ENCODE data around the gene CHRNA9. TPM values are rescaled to one million over a fixed set of nuclear protein-coding genes. Genes with fewer than 3 reads are reported as not detected.

The CHRNA9 gene
- total RNA-seq, 1 donor from 2014 or later: 0.43 TPM

DNA sequence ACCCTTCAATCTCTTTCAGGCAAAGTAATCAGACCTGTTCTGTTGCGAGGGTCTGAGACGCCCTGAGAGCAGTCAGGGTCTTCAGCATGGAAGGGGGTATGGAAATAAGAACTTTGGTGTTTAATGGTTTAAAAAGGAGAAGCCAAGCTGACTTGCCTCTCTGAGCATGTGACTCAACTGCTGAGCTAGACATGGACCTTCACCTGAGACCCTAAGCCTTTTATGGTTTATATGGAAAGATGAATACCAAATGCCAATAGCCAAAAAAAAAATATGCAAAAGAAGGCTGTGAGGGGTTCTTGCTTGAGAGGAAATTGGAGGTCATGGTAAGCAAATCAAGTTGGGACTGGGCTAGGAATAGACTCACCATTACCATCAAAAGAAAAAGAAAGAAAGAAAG is 30.6 kb downstream of the CHRNA9 start:
- Mint-ChIP-seq H3K9me3 (ENCODE audit: low read depth) (peaks cover 10% of the 10 kb centered on the region), H3K4me1 (ENCODE audit: low read depth) (peaks cover 27% of the 10 kb centered on the region), H3K4me3 (ENCODE audit: low read depth) (no peak overlapping the region), H3K27me3 (no peaks in the 10 kb centered on the region), H3K27ac (no peak overlapping the region), H3K36me3 (ENCODE audit: insufficient read depth) (peaks cover 6% of the 10 kb centered on the region)
- DNase-seq (ENCODE audit: low spot score, unreplicated experiment): no peak
- TF ChIP-seq, protein P1, sequence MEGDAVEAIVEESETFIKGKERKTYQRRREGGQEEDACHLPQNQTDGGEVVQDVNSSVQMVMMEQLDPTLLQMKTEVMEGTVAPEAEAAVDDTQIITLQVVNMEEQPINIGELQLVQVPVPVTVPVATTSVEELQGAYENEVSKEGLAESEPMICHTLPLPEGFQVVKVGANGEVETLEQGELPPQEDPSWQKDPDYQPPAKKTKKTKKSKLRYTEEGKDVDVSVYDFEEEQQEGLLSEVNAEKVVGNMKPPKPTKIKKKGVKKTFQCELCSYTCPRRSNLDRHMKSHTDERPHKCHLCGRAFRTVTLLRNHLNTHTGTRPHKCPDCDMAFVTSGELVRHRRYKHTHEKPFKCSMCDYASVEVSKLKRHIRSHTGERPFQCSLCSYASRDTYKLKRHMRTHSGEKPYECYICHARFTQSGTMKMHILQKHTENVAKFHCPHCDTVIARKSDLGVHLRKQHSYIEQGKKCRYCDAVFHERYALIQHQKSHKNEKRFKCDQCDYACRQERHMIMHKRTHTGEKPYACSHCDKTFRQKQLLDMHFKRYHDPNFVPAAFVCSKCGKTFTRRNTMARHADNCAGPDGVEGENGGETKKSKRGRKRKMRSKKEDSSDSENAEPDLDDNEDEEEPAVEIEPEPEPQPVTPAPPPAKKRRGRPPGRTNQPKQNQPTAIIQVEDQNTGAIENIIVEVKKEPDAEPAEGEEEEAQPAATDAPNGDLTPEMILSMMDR (IDR thresholded peaks at IDR 0.05; ENCODE audit: unreplicated experiment): no peak

DNA sequence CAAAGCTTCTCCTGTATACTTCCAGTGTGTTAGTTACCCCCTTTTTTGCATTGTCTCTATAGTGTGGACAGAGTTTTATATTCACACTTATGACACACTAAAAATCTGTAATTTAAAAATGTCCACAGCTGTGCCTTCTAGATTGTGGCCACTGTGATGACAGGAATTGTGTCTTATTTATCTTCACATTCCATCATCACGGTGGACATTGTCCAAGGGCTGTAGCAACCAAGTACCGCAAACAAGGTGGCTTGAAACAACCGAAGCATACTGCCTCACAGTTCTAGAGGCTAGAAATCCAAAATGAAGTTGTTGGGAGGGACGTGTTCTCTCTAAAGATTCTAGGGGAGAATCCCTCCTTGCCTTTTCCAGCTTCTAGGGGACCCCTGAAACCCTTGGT is 32.3 kb downstream of the CHRNA9 start:
- Mint-ChIP-seq H3K9me3 (ENCODE audit: low read depth) (peaks cover 3% of the 10 kb centered on the region), H3K27ac (no peak overlapping the region)

DNA sequence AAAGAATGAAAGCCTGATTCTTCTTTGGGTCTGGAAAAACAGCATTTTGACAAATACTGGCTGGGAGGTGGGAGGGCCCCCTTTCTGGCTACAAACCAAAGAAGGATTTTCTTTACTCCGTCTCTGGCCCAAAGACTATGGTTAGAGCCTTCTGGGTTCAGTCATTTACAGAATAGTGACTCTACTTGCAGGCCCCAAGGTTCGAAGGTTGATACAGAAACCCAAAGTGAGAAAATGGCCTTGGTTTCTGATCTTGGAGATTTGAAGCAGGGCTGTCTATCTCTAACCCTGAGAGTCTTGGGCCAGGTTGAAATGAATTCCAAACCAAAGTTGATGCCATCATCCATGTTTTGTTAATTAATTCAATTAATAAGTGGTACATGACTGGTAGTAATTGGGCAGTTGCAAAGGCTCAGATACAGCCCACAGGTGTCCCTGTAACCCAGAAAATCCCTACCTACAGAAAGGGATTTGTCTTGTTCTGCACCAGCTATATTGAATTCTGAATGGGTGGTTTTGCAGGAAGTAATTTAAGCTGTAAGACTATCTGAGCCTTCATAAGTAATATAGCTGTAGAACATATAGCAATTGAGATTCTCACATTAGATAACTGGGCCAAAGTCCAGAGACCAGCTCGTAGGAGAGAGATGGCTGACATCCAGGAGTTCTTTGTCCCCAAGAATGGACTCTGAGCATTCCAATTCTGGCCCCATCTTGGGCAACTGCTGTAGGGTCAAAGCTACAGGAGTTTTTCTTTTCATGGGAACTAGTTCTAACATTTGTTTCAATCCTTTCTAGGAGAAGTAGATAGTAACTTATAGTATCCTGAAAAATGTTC is 34.5 kb downstream of the CHRNA9 start:
- H3K9me3 Mint-ChIP-seq (ENCODE audit: low read depth): peaks cover 3% of the 10 kb centered on the region
- H3K27ac Mint-ChIP-seq: no peak overlapping the region
- no peak overlapping the region for H3K4me3 Mint-ChIP-seq (ENCODE audit: low read depth)
- peaks cover 12% of the 10 kb centered on the region for H3K4me1 Mint-ChIP-seq (ENCODE audit: low read depth)
- no peaks in the 10 kb centered on the region for H3K27me3 Mint-ChIP-seq
- TF ChIP-seq, protein P1 (IDR thresholded peaks at IDR 0.05; ENCODE audit: unreplicated experiment): no peak
- H3K36me3 Mint-ChIP-seq (ENCODE audit: insufficient read depth): no peaks in the 10 kb centered on the region
- DNase-seq (ENCODE audit: low spot score, unreplicated experiment): no peak

More for the DNA sequence above, 32.3 kb downstream of the CHRNA9 start:
- no peak for DNase-seq (ENCODE audit: low spot score, unreplicated experiment)
- TF ChIP-seq, protein P1 (IDR thresholded peaks at IDR 0.05; ENCODE audit: unreplicated experiment): no peak
- H3K4me3 Mint-ChIP-seq (ENCODE audit: low read depth): no peak overlapping the region
- peaks cover 27% of the 10 kb centered on the region for H3K4me1 Mint-ChIP-seq (ENCODE audit: low read depth)
- no peaks in the 10 kb centered on the region for H3K27me3 Mint-ChIP-seq
- H3K36me3 Mint-ChIP-seq (ENCODE audit: insufficient read depth): no peaks in the 10 kb centered on the region

DNA sequence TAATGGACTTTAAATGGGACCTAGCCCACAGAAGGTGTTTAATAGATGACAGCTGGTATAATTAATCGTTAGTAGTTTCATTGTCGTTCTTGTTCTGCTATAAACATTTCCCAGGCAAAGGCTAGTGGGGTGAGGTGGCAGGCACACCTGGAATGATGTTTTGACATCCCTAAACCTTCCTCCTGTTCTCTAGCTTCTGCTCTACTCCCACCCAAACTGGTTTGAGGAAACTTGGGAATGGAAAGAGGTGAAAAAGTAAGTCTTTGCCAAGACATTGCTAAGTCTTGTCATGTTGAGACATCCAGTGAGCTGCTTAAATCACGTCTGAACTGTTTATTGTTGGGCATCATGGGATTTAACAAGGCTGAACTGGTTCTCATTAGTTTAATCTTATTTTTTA is 37.5 kb downstream of the CHRNA9 start:
- H3K27me3 Mint-ChIP-seq: no peaks in the 10 kb centered on the region
- H3K4me3 Mint-ChIP-seq (ENCODE audit: low read depth): no peak overlapping the region
- no peaks in the 10 kb centered on the region for H3K36me3 Mint-ChIP-seq (ENCODE audit: insufficient read depth)
- DNase-seq (ENCODE audit: low spot score, unreplicated experiment): no peak
- H3K27ac Mint-ChIP-seq: no peak overlapping the region
- peaks cover 3% of the 10 kb centered on the region for H3K9me3 Mint-ChIP-seq (ENCODE audit: low read depth)
- TF ChIP-seq, protein P1 (IDR thresholded peaks at IDR 0.05; ENCODE audit: unreplicated experiment): no peak
- peaks cover 4% of the 10 kb centered on the region for H3K4me1 Mint-ChIP-seq (ENCODE audit: low read depth)

DNA sequence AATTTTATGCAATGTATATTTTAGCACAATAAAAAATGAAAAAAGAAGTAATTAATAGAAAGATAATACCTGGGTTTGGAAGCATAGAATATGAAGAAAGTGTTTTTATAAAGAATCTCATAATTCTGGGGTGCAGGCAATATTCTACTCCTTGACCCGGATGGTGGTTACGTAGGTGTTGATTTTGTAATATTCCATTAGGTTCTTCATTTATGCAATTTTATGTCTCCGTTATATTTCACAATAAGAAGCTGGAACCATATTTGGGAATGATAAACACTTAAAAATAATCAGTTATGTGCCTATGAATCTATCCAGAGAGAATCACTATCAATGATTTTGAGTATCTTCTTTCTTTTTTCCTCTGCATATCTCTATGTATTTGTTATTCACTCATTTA is 38.5 kb downstream of the CHRNA9 start:
- Mint-ChIP-seq H3K9me3 (ENCODE audit: low read depth) (peaks cover 3% of the 10 kb centered on the region), H3K36me3 (ENCODE audit: insufficient read depth) (no peaks in the 10 kb centered on the region), H3K27me3 (no peaks in the 10 kb centered on the region), H3K4me3 (ENCODE audit: low read depth) (no peak overlapping the region), H3K27ac (no peak overlapping the region), H3K4me1 (ENCODE audit: low read depth) (peaks cover 1% of the 10 kb centered on the region)
- DNase-seq (ENCODE audit: low spot score, unreplicated experiment): no peak
- TF ChIP-seq, protein P1 (IDR thresholded peaks at IDR 0.05; ENCODE audit: unreplicated experiment): no peak

All from progenitor cell of endocrine pancreas (in vitro differentiated cells).